Heart left ventricle (tissue), 16 donors: ENCODE measurements around the gene CA9. TPM values are rescaled to one million over a fixed set of nuclear protein-coding genes. Genes with fewer than 3 reads are reported as not detected.
"Not testable (repeated sequence)": the region's sequence is repeated elsewhere in the genome, so short reads cannot be mapped to it uniquely, and the experiment has no call there.

Experiments used
- ATAC-seq, 4 donors: fragments of 200-7000 bp; cut with Tn5 transposase; one replicate each; pipeline ENCODE4 v1.9.1; 2020 to 2022; ENCODE audit warnings: moderate library complexity in 4 of 4, mild to moderate bottlenecking in 3 of 4, moderate number of reproducible peaks in 1 of 4
- DNase-seq, 5 donors: peaks; one replicate each; pipeline ENCODE4 v3.0.0-alpha.2; 2020
- H3K27ac ChIP-seq, 12 donors: fragments of 200-600 bp; sonication (generic) in 4 of 12; one replicate each; pipeline versions ENCODE4 v1.5.0 to v1.8.0; 2016 to 2022; ENCODE audit warnings: mild to moderate bottlenecking in 2 of 12
- H3K27me3 ChIP-seq, 9 donors: fragments of 200-600 bp; sonication (generic) in 2 of 9; one replicate each; pipeline versions ENCODE4 v1.5.1 to v1.8.0; 2016 to 2022; ENCODE audit warnings: mild to moderate bottlenecking in 3 of 9
- H3K36me3 ChIP-seq, 9 donors: fragments of 200-600 bp; sonication (generic) in 2 of 9; one replicate each; pipeline versions ENCODE4 v1.5.0 to v1.8.0; 2018 to 2022; ENCODE audit warnings: mild to moderate bottlenecking in 2 of 9
- H3K4me1 ChIP-seq, 12 donors: fragments of 200-600 bp; sonication (generic) in 4 of 12; one replicate each; pipeline versions ENCODE4 v1.5.0 to v1.8.0; 2016 to 2022; ENCODE audit warnings: mild to moderate bottlenecking in 3 of 12
- H3K4me3 ChIP-seq, 12 donors: fragments of 200-600 bp; sonication (generic) in 4 of 12; one replicate each; pipeline versions ENCODE4 v1.5.0 to v1.8.0; 2017 to 2022; ENCODE audit warnings: mild to moderate bottlenecking in 9 of 12, moderate library complexity in 4 of 12
- H3K9me3 ChIP-seq, 12 donors: fragments of 200-600 bp; sonication (generic) in 4 of 12; one replicate each; pipeline versions ENCODE4 v1.5.0 to v1.8.0; 2016 to 2022; ENCODE audit warnings: mild to moderate bottlenecking in 1 of 12
- CTCF ChIP-seq, 12 donors: fragments of 200-600 bp; sonication (generic) in 4 of 12; IDR thresholded peaks; one replicate each; pipeline versions ENCODE4 v1.5.0 to v1.8.0; 2018 to 2022; ENCODE audit warnings: antibody characterized with exemption in 12 of 12, mild to moderate bottlenecking in 5 of 12
- POLR2A ChIP-seq, 2 donors: fragments of 450-650 bp; IDR thresholded peaks; one replicate each; pipeline ENCODE4 v1.6.1; 2017; ENCODE audit warnings: antibody characterized with exemption in 2 of 2, mild to moderate bottlenecking in 2 of 2, moderate library complexity in 2 of 2
- WGBS, 4 donors: extraction: QIAGEN DNeasy Blood & Tissue Kit in 2 of 4; methylation state at CpG; one replicate each; pipeline versions ENCODE4 v1.1.5 to v1.1.7; 2013 to 2018; 5-methylcytosine and 5-hydroxymethylcytosine counted together
- intact Hi-C, 10 donors: fragments of 100-400 bp; cut with DNase I; formaldehyde crosslinking; loops; one replicate each; pipeline versions ENCODE4 v1.11.1 to v1.14.2; 2022
- polyA plus RNA-seq, 2 donors: library from polyadenylated mRNA; stranded (reverse); fragments of 200-250 nt; gene quantifications; one replicate each; pipeline ENCODE4 v1.2.3, GENCODE V29; 2013
- total RNA-seq, 9 donors: library from RNA; depleted of rRNA in 2 of 9; stranded (reverse); fragments of >200 nt in 2 of 9; fragmentation: NEBNext Ultra II Directional in 3 of 9; extraction: Animal tissue kit (Norgen Biotek cat#: 25700) in 3 of 9; gene quantifications; one replicate each; pipeline versions ENCODE4 v1.1.0 to v1.2.4, GENCODE V29; 2016 to 2023
- donor health status: ischemic (EF 13 %, LVEDD 7.1; RV severe dilation, severe dysfunction).
- donor health status: healthy with polysubstance abuse.
- donor health status: DM: no; HTN: yes; CAD: no.
- donor health status: DM: no; HTN: no; CAD: no.
- donor health status: ischemic (EF 25% LVEDD 6.9; RV normal size, moderate dysfunction).
- donor health status: ischemic (EF 25% LVEDD 5.7; RV mildly dilated, moderate dysfunction).
- donor health status: healthy.
- donor health status: DM: yes; HTN: yes; CAD: no.
- donor health status: ischemic (EF 35%, LVEDD 5.7; RV mildly dilated, moderate dysfunction).
- donor health status: nonischemic (EF 11% LVEDD 7.7; RV severe dilation, severe dysfunction).
- donor health status: DM: yes; HTN: yes; CAD: no.
- donor health status: PGD.
- donor health status: ischemic (EF 29% LVEDD 5.4; RV normal size, mild dysfunction).
- donor health status: nonischemic (EF 23%, LVEDD 6.1; RV moderate dilation, normal function).

Gene CA9
- total and polyA plus RNA-seq, 11 donors, result 0.23 to 13.9 (median 0.54) TPM; not detected in 6

- peaks cover 0 to 58% (median 0%) of the 10 kb centered on the region in 12 donors for H3K4me1 ChIP-seq
- H3K27ac ChIP-seq, result peak overlapping the region in 1 of 12 donors; percentile 80
- H3K36me3 ChIP-seq, result no peaks in the 10 kb centered on the region
- intact Hi-C loops, result no loop called here
- DNase-seq (no peak), ATAC-seq (no peak)
- H3K27me3 ChIP-seq, result no peaks in the 10 kb centered on the region
- no peaks in the 10 kb centered on the region for H3K9me3 ChIP-seq
- H3K4me3 ChIP-seq, result no peak overlapping the region
- TF ChIP-seq CTCF (IDR thresholded peaks at IDR 0.05) (no peak), POLR2A (IDR thresholded peaks at IDR 0.05) (no peak)
Observed at GRCh38 chr9:35635730-35636129, 38.0 kb upstream of the CA9 start.

GRCh38 chr9:35636135-35636876 lies 37.4 kb upstream of the CA9 start:
- Histone ChIP-seq H3K27me3 (no peaks in the 10 kb centered on the region), H3K36me3 (no peaks in the 10 kb centered on the region), H3K4me3 (no peak overlapping the region), H3K27ac (peak overlapping the region in 3 of 12 donors; percentile 22 to 80 (median 34)), H3K9me3 (no peaks in the 10 kb centered on the region), H3K4me1 (peaks cover 0 to 64% (median 0%) of the 10 kb centered on the region in 12 donors)
- ATAC-seq (peak in 2 of 4 donors; percentile 28 to 65), DNase-seq (no peak)
- TF ChIP-seq CTCF (IDR thresholded peaks at IDR 0.05) (no peak), POLR2A (IDR thresholded peaks at IDR 0.05) (no peak)
- intact Hi-C loops, result no loop called here
- WGBS, 4 donors, result 71 to 85% (median 79%) methylated on average over 9 of the region's 9 CpGs

- WGBS, 4 donors, result 96 to 97% (median 97%) methylated on average over 6 of the region's 6 CpGs
- H3K27me3 ChIP-seq, H3K4me3 ChIP-seq, H3K9me3 ChIP-seq, ATAC-seq, intact Hi-C loops, DNase-seq, H3K36me3 ChIP-seq: not testable (repeated sequence)
- H3K27ac ChIP-seq, result peak overlapping the region in 3 of 12 donors; percentile 34 to 80 (median 46)
- H3K4me1 ChIP-seq, result peaks cover 0 to 68% (median 0%) of the 10 kb centered on the region in 12 donors
Observed at GRCh38 chr9:35636877-35637246, 36.9 kb upstream of the CA9 start.

GRCh38 chr9:35637427-35637955 lies 36.2 kb upstream of the CA9 start:
- peaks cover 0 to 73% (median 0%) of the 10 kb centered on the region in 12 donors for H3K4me1 ChIP-seq
- H3K27me3 ChIP-seq, H3K36me3 ChIP-seq, DNase-seq, ATAC-seq, H3K9me3 ChIP-seq, intact Hi-C loops, H3K4me3 ChIP-seq: not testable (repeated sequence)
- H3K27ac ChIP-seq, result peak overlapping the region in 2 of 12 donors; percentile 46 to 80
- 93 to 96% (median 94%) methylated on average over 9 of the region's 9 CpGs for WGBS, 4 donors

GRCh38 chr9:35638751-35639150 lies 35.0 kb upstream of the CA9 start:
- H3K27me3 ChIP-seq, H3K36me3 ChIP-seq, DNase-seq, H3K4me3 ChIP-seq, intact Hi-C loops, ATAC-seq, H3K9me3 ChIP-seq: not testable (repeated sequence)
- WGBS, 4 donors, result 58 to 75% (median 60%) methylated on average over 7 of the region's 8 CpGs
- H3K4me1 ChIP-seq, result peaks cover 0 to 73% (median 0%) of the 10 kb centered on the region in 12 donors
- H3K27ac ChIP-seq, result peak overlapping the region in 2 of 12 donors; percentile 13 to 80

GRCh38 chr9:35639225-35639624 lies 34.5 kb upstream of the CA9 start:
- H3K4me1 ChIP-seq, result peaks cover 0 to 73% (median 0%) of the 10 kb centered on the region in 12 donors
- 58 to 71% (median 62%) methylated on average over 1 of the region's 1 CpG for WGBS, 4 donors
- ATAC-seq, H3K27me3 ChIP-seq, intact Hi-C loops, DNase-seq, H3K4me3 ChIP-seq, H3K36me3 ChIP-seq, H3K9me3 ChIP-seq: not testable (repeated sequence)
- H3K27ac ChIP-seq, result peak overlapping the region in 2 of 12 donors; percentile 13 to 80
